Measurements from ENCODE around the gene PCOLCE2. TPM values are rescaled to one million over a fixed set of nuclear protein-coding genes. Genes with fewer than 3 reads are reported as not detected.

Gene PCOLCE2
- total RNA-seq, 1 experiment from 2014 or later = 3.2 TPM

DNA sequence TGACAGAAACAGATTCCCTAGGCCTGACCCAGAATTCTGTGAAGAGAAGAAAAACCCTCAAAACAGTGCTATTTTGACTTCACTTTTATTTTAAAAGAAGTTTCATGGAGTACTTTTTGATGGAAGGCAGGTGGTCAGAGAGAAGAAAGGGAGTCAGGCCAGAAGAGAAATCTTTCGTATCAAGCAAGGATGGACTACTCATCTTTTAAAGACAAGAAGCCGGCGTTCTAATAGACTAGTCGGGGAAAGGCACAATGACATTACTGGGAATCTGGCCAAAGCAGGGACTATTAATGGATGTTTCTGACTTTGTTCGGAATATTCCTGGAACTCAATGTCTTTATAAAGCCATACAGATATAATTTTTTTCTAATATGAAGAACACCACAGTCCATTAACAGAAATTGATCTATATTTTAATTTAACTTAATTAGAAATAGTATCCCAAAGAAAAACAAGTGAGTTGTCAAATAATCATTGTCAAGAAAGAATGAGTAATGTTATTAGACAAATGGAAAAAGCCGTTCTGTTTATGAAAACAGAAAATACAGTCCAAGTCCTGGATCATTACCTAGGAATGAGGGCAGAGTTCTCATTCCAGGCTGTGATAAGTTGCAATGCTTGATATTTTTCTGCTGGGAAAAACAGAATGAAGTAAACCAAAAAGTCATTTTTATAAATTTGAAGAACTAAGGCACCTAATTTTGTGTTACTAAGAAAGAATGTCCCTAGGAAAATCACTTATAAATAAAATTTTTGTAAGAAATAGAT is 23.7 kb upstream of the PCOLCE2 start:
- H3K27me3 Mint-ChIP-seq (ENCODE audit: insufficient read depth, unreplicated experiment) = no peaks in the 10 kb centered on the region
- ChIA-PET POLR2A (interaction anchor here (0.5 kb wide), 2 partner anchors 59 to 936 kb away, joined by 3 to 4 read pairs; no protein-coding TSS in a partner anchor), CTCF (interaction anchor here (0.9 to 1.4 kb wide), 2 partner anchors 17 to 84 kb away, joined by 3 to 4 read pairs; no protein-coding TSS in a partner anchor)
- H3K9me3 Mint-ChIP-seq (ENCODE audit: unreplicated experiment) = peaks cover 11% of the 10 kb centered on the region
- TF ChIP-seq CTCF (IDR thresholded peaks at IDR 0.05; ENCODE audit: unreplicated experiment) = no peak
- H3K36me3 Mint-ChIP-seq (ENCODE audit: insufficient read depth, unreplicated experiment) = no peaks in the 10 kb centered on the region
- intact Hi-C loops (cut with micrococcal nuclease) = no loop called here
- no peak overlapping the region for H3K27ac Mint-ChIP-seq (ENCODE audit: low read depth, unreplicated experiment)
- no peak for DNase-seq (ENCODE audit: unreplicated experiment)
- no TSS peak for BruUV-seq (replicated peaks)
- H3K4me3 Mint-ChIP-seq (ENCODE audit: unreplicated experiment) = no peak overlapping the region
- no peaks in the 10 kb centered on the region for H3K4me1 Mint-ChIP-seq (ENCODE audit: insufficient read depth, unreplicated experiment)

DNA sequence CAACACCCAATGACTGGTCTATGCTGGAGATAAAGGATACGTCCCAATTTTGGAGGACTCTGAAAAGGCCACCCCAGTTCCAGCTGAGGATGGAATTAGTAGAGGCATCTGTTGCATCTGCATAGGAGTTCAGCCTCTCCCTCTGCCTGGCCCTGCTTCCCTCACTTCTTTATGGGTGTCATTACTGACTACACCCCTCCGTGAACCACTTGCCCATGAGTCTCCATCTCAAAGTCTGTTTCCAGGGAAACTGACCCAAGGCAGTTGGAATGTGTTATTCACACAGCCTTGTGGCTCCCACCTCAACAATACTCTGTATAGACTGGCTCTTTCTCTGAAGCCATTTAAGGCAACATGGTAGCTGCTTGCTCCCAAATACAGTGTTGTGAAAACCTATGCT is 21.4 kb upstream of the PCOLCE2 start:
- POLR2A ChIA-PET = interaction anchor here (0.6 kb wide), 2 partner anchors 25 to 80 kb away, joined by 3 read pairs; no protein-coding TSS in a partner anchor
- DNase-seq (ENCODE audit: unreplicated experiment) = no peak
- BruUV-seq (replicated peaks) = no TSS peak
- intact Hi-C loops (cut with micrococcal nuclease) = no loop called here
- TF ChIP-seq CTCF (IDR thresholded peaks at IDR 0.05; ENCODE audit: unreplicated experiment) = no peak
- Mint-ChIP-seq H3K27me3 (ENCODE audit: insufficient read depth, unreplicated experiment) (no peaks in the 10 kb centered on the region), H3K9me3 (ENCODE audit: unreplicated experiment) (no peaks in the 10 kb centered on the region), H3K4me1 (ENCODE audit: insufficient read depth, unreplicated experiment) (peaks cover 2% of the 10 kb centered on the region), H3K4me3 (ENCODE audit: unreplicated experiment) (no peak overlapping the region), H3K36me3 (ENCODE audit: insufficient read depth, unreplicated experiment) (no peaks in the 10 kb centered on the region), H3K27ac (ENCODE audit: low read depth, unreplicated experiment) (no peak overlapping the region)
- CTCF ChIA-PET = no interaction called here

GRCh38 chr3:142909282-142909681 is 20.4 kb upstream of the PCOLCE2 start:
- Mint-ChIP-seq H3K4me1 (ENCODE audit: insufficient read depth, unreplicated experiment) (peaks cover 11% of the 10 kb centered on the region), H3K36me3 (ENCODE audit: insufficient read depth, unreplicated experiment) (no peaks in the 10 kb centered on the region)
- POLR2A ChIA-PET = interaction anchor here (0.6 kb wide), 1 partner anchor 18 kb away, joined by 3 read pairs; no protein-coding TSS in a partner anchor

More at GRCh38 chr3:142909282-142909681, 20.4 kb upstream of the PCOLCE2 start:
- no peak for DNase-seq (ENCODE audit: unreplicated experiment)
- Mint-ChIP-seq H3K27me3 (ENCODE audit: insufficient read depth, unreplicated experiment) (no peaks in the 10 kb centered on the region), H3K27ac (ENCODE audit: low read depth, unreplicated experiment) (no peak overlapping the region), H3K9me3 (ENCODE audit: unreplicated experiment) (no peaks in the 10 kb centered on the region), H3K4me3 (ENCODE audit: unreplicated experiment) (no peak overlapping the region)
- CTCF ChIA-PET = interaction anchor here (0.7 to 0.8 kb wide), 2 partner anchors 30 to 81 kb away, joined by 3 to 5 read pairs; no protein-coding TSS in a partner anchor
- no TSS peak for BruUV-seq (replicated peaks)
- no peak for TF ChIP-seq CTCF (IDR thresholded peaks at IDR 0.05; ENCODE audit: unreplicated experiment)
- intact Hi-C loops (cut with micrococcal nuclease) = no loop called here

All from MCF 10A (cell line).